Erythroblast (primary cell): Measurements from ENCODE around the gene CARNS1.

ENCODE experiments used
- GATA1 ChIP-seq: IDR thresholded peaks from 2 replicates; pipeline ENCODE4 v1.6.1; 2011; ENCODE audit warnings: low read depth, mild to moderate bottlenecking, control low read depth, low read length, moderate library complexity
- POLR2A ChIP-seq: IDR thresholded peaks from 2 replicates; pipeline ENCODE4 v1.6.1; 2011; ENCODE audit warnings: mild to moderate bottlenecking, low read length

GRCh38 chr11:67437809-67438157 is 22.3 kb downstream of the CARNS1 start:
- TF ChIP-seq POLR2A (no peak), GATA1 (no peak)
